Osteoblast (primary cell): ENCODE data around the gene KLF18. TPM values are rescaled to one million over a fixed set of nuclear protein-coding genes. Genes with fewer than 3 reads are reported as not detected.
A peak's percentile ranks its signal among the peaks of the same experiment; 100 is the strongest.

Source experiments
- DNase-seq: peaks from one replicate; pipeline ENCODE4 v3.0.0; 2011; ENCODE audit warnings: low spot score, mixed read lengths; ENCODE audit not compliant: insufficient read length; ENCODE audit errors: missing footprints
- H2AFZ ChIP-seq: 2 replicates; pipeline ENCODE4 v1.6.0; 2011; ENCODE audit warnings: mild to moderate bottlenecking, low read length
- H3K27ac ChIP-seq: 2 replicates; pipeline ENCODE4 v1.5.1; 2011; ENCODE audit warnings: mild to moderate bottlenecking, low read depth, low read length, moderate library complexity
- H3K27me3 ChIP-seq: 2 replicates; pipeline ENCODE4 v1.6.0; 2012; ENCODE audit warnings: mild to moderate bottlenecking, control low read depth, inconsistent platforms, low read length, moderate library complexity; ENCODE audit not compliant: insufficient read depth
- H3K36me3 ChIP-seq: 2 replicates; pipeline ENCODE4 v1.5.1; 2011; ENCODE audit warnings: mild to moderate bottlenecking, low read length, control low read depth, moderate library complexity; ENCODE audit not compliant: insufficient read depth
- H3K4me1 ChIP-seq: 2 replicates; pipeline ENCODE4 v1.5.1; 2011; ENCODE audit warnings: mild to moderate bottlenecking, low read length, control low read depth, moderate library complexity; ENCODE audit not compliant: insufficient read depth
- H3K4me2 ChIP-seq: 2 replicates; pipeline ENCODE4 v1.6.0; 2011; ENCODE audit warnings: mild to moderate bottlenecking, low read length; ENCODE audit not compliant: insufficient read depth
- H3K4me3 ChIP-seq: fragments of 200-600 bp; sonication (generic); 3 replicates; pipeline ENCODE4 v1.5.1; 2012; ENCODE audit warnings: mild to moderate bottlenecking, low read length, inconsistent platforms; ENCODE audit not compliant: insufficient read depth
- H3K79me2 ChIP-seq: 2 replicates; pipeline ENCODE4 v1.6.0; 2012; ENCODE audit warnings: mild to moderate bottlenecking, low read length, control low read depth, inconsistent platforms; ENCODE audit not compliant: insufficient read depth
- H3K9me3 ChIP-seq: 2 replicates; pipeline ENCODE4 v1.5.1; 2011; ENCODE audit warnings: low read depth, low read length, control low read depth
- H4K20me1 ChIP-seq: 2 replicates; pipeline ENCODE4 v1.6.0; 2012; ENCODE audit warnings: mild to moderate bottlenecking, low read length, control low read depth; ENCODE audit not compliant: insufficient read depth
- CTCF ChIP-seq: IDR thresholded peaks from 2 replicates; pipeline ENCODE4 v1.5.1; 2011; ENCODE audit warnings: mild to moderate bottlenecking, low read depth, low read length, moderate library complexity; ENCODE audit errors: extremely low read depth
- total RNA-seq: library from RNA; depleted of rRNA; stranded (reverse); fragments of >200 nt; gene quantifications from 2 replicates; pipeline ENCODE4 v1.2.3, GENCODE V29; 2012

The KLF18 gene
- total RNA-seq, 1 donor = not detected

- Histone ChIP-seq H3K4me3 (no peak overlapping the region), H4K20me1 (no peaks in the 10 kb centered on the region), H3K27me3 (no peaks in the 10 kb centered on the region), H3K4me1 (peaks cover 10% of the 10 kb centered on the region), H2AFZ (peak overlapping the region; percentile 74), H3K36me3 (no peaks in the 10 kb centered on the region), H3K4me2 (peak overlapping the region; percentile 40), H3K79me2 (no peaks in the 10 kb centered on the region), H3K27ac (no peak overlapping the region), H3K9me3 (no peaks in the 10 kb centered on the region)
- DNase-seq = no peak
- peak; percentile 43 for TF ChIP-seq CTCF
These were observed 37.9 kb downstream of the KLF18 start for GRCh38 chr1:44103270-44104131.

GRCh38 chr1:44101328-44101727, 40.1 kb downstream of the KLF18 start:
- Histone ChIP-seq H3K27ac (no peak overlapping the region), H3K4me2 (no peak overlapping the region), H3K27me3 (no peaks in the 10 kb centered on the region), H3K4me1 (no peaks in the 10 kb centered on the region), H4K20me1 (no peaks in the 10 kb centered on the region), H3K9me3 (no peaks in the 10 kb centered on the region), H3K36me3 (no peaks in the 10 kb centered on the region), H2AFZ (peak overlapping the region; percentile 25), H3K4me3 (no peak overlapping the region), H3K79me2 (no peaks in the 10 kb centered on the region)
- DNase-seq = no peak
- no peak for TF ChIP-seq CTCF

GRCh38 chr1:44100183-44100868, 41.1 kb downstream of the KLF18 start:
- Histone ChIP-seq H3K27ac (no peak overlapping the region), H3K27me3 (no peaks in the 10 kb centered on the region), H3K36me3 (no peaks in the 10 kb centered on the region), H3K9me3 (no peaks in the 10 kb centered on the region), H3K4me1 (no peaks in the 10 kb centered on the region), H3K79me2 (no peaks in the 10 kb centered on the region), H3K4me2 (no peak overlapping the region), H3K4me3 (no peak overlapping the region), H2AFZ (no peak overlapping the region), H4K20me1 (no peaks in the 10 kb centered on the region)
- DNase-seq = no peak
- no peak for TF ChIP-seq CTCF

- H2AFZ ChIP-seq = no peak overlapping the region
- no peaks in the 10 kb centered on the region for H3K9me3 ChIP-seq
- no peaks in the 10 kb centered on the region for H3K27me3 ChIP-seq
- no peak overlapping the region for H3K4me2 ChIP-seq
- TF ChIP-seq CTCF = no peak
- no peaks in the 10 kb centered on the region for H3K36me3 ChIP-seq
- DNase-seq = no peak
- H3K4me3 ChIP-seq = no peak overlapping the region
- no peaks in the 10 kb centered on the region for H4K20me1 ChIP-seq
- no peak overlapping the region for H3K27ac ChIP-seq
- peaks cover 4% of the 10 kb centered on the region for H3K4me1 ChIP-seq
- H3K79me2 ChIP-seq = no peaks in the 10 kb centered on the region
These were observed 47.4 kb downstream of the KLF18 start for GRCh38 chr1:44094047-44094446.
